Astrocyte (in vitro differentiated cells and primary cell): ENCODE results near the gene ACOX1. TPM values are rescaled to one million over a fixed set of nuclear protein-coding genes. Genes with fewer than 3 reads are reported as not detected.

Experiments used
- DNase-seq: peaks from one replicate; pipeline ENCODE4 v3.0.0-alpha.2; 2010; ENCODE audit warnings: low read depth
- FAIRE-seq: peaks from 2 replicates; lab custom pipeline; 2011; peaks lifted over from hg19 to GRCh38; lab: Jason Lieb, UNC
- H2AFZ ChIP-seq: 2 replicates; pipeline ENCODE4 v1.6.0; 2012; ENCODE audit warnings: low read depth, low read length, inconsistent platforms
- H3K27ac ChIP-seq: 2 replicates; pipeline ENCODE4 v1.5.1; 2011; ENCODE audit warnings: low read depth, low read length, inconsistent platforms
- H3K27me3 ChIP-seq: 2 replicates; pipeline ENCODE4 v1.6.0; 2011; ENCODE audit warnings: low read length, inconsistent platforms; ENCODE audit not compliant: insufficient read depth
- H3K36me3 ChIP-seq: 2 replicates; pipeline ENCODE4 v1.5.1; 2011; ENCODE audit warnings: low read length, inconsistent platforms; ENCODE audit not compliant: insufficient read depth
- H3K4me1 ChIP-seq: 2 replicates; pipeline ENCODE4 v1.5.1; 2011; ENCODE audit warnings: low read length, inconsistent platforms; ENCODE audit not compliant: insufficient read depth
- H3K4me2 ChIP-seq: 2 replicates; pipeline ENCODE4 v1.6.0; 2012; ENCODE audit warnings: low read length, inconsistent platforms
- H3K4me3 ChIP-seq: 2 replicates; pipeline ENCODE4 v1.5.1; 2011; ENCODE audit warnings: low read depth, mild to moderate bottlenecking, low read length, inconsistent platforms; ENCODE audit not compliant: insufficient read depth
- H3K79me2 ChIP-seq: 2 replicates; pipeline ENCODE4 v1.6.0; 2012; ENCODE audit warnings: mild to moderate bottlenecking, low read length, inconsistent platforms; ENCODE audit not compliant: insufficient read depth
- H3K9ac ChIP-seq: 2 replicates; pipeline ENCODE4 v1.6.0; 2012; ENCODE audit warnings: mild to moderate bottlenecking, low read length, inconsistent platforms
- H3K9me3 ChIP-seq: 2 replicates; pipeline ENCODE4 v1.5.1; 2012; ENCODE audit warnings: low read depth, mild to moderate bottlenecking, low read length, inconsistent platforms; ENCODE audit not compliant: insufficient read depth
- H4K20me1 ChIP-seq: 2 replicates; pipeline ENCODE4 v1.6.0; 2012; ENCODE audit warnings: low read length, inconsistent platforms; ENCODE audit not compliant: insufficient read depth
- H3K27ac Mint-ChIP-seq: one replicate; pipeline ENCODE4 v1.8.0; 2021; ENCODE audit warnings: mild to moderate bottlenecking, mixed read lengths; ENCODE audit not compliant: unreplicated experiment
- H3K27me3 Mint-ChIP-seq: one replicate; pipeline ENCODE4 v1.8.0; 2021; ENCODE audit warnings: low read depth, mixed read lengths; ENCODE audit not compliant: unreplicated experiment
- H3K36me3 Mint-ChIP-seq: one replicate; pipeline ENCODE4 v1.8.0; 2021; ENCODE audit warnings: low read depth, mixed read lengths; ENCODE audit not compliant: unreplicated experiment
- H3K4me1 Mint-ChIP-seq: one replicate; pipeline ENCODE4 v1.8.0; 2021; ENCODE audit warnings: low read depth, mixed read lengths; ENCODE audit not compliant: unreplicated experiment
- H3K4me3 Mint-ChIP-seq: one replicate; pipeline ENCODE4 v1.8.0; 2021; ENCODE audit warnings: mild to moderate bottlenecking, moderate library complexity, mixed read lengths; ENCODE audit not compliant: unreplicated experiment
- H3K9me3 Mint-ChIP-seq: one replicate; pipeline ENCODE4 v1.8.0; 2021; ENCODE audit warnings: mild to moderate bottlenecking, mixed read lengths; ENCODE audit not compliant: unreplicated experiment
- EZH2 ChIP-seq: IDR thresholded peaks from 2 replicates; pipeline ENCODE4 v1.6.1; 2012; ENCODE audit warnings: mild to moderate bottlenecking, low read length, inconsistent platforms; ENCODE audit not compliant: insufficient read depth
- total RNA-seq: library from RNA; stranded (reverse); gene quantifications from 2 replicates; pipeline ENCODE4 v1.2.1, GENCODE V29; 2021
- TF ChIP-seq, protein P1 (sequence below): IDR thresholded peaks from 2 replicates; pipeline ENCODE4 v1.5.1; 2011; ENCODE audit warnings: low read depth, mild to moderate bottlenecking, inconsistent platforms, low read length, moderate library complexity; ENCODE audit not compliant: insufficient read depth

ACOX1 gene
- total RNA-seq, 1 donor from 2014 or later: 61.3 TPM

GRCh38 chr17:75995385-75995925 is 16.5 kb upstream of the ACOX1 start:
- no peak for FAIRE-seq

GRCh38 chr17:75994802-75995370 is 15.9 kb upstream of the ACOX1 start:
- no peak overlapping the region for H3K4me3 Mint-ChIP-seq
- Histone ChIP-seq H3K9ac (no peak overlapping the region), H3K27ac (no peak overlapping the region), H3K4me2 (no peak overlapping the region), H4K20me1 (no peaks in the 10 kb centered on the region), H3K4me1 (peaks cover 12% of the 10 kb centered on the region), H3K36me3 (peaks cover 2% of the 10 kb centered on the region), H3K79me2 (no peaks in the 10 kb centered on the region), H3K4me3 (no peak overlapping the region), H3K9me3 (no peaks in the 10 kb centered on the region), H2AFZ (no peak overlapping the region), H3K27me3 (no peaks in the 10 kb centered on the region)
- peaks cover 10% of the 10 kb centered on the region for H3K36me3 Mint-ChIP-seq
- TF ChIP-seq, protein P1, sequence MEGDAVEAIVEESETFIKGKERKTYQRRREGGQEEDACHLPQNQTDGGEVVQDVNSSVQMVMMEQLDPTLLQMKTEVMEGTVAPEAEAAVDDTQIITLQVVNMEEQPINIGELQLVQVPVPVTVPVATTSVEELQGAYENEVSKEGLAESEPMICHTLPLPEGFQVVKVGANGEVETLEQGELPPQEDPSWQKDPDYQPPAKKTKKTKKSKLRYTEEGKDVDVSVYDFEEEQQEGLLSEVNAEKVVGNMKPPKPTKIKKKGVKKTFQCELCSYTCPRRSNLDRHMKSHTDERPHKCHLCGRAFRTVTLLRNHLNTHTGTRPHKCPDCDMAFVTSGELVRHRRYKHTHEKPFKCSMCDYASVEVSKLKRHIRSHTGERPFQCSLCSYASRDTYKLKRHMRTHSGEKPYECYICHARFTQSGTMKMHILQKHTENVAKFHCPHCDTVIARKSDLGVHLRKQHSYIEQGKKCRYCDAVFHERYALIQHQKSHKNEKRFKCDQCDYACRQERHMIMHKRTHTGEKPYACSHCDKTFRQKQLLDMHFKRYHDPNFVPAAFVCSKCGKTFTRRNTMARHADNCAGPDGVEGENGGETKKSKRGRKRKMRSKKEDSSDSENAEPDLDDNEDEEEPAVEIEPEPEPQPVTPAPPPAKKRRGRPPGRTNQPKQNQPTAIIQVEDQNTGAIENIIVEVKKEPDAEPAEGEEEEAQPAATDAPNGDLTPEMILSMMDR: no peak
- TF ChIP-seq EZH2: no peak
- H3K27me3 Mint-ChIP-seq: no peaks in the 10 kb centered on the region
- DNase-seq (no peak), FAIRE-seq (no peak)
- peaks cover 10% of the 10 kb centered on the region for H3K4me1 Mint-ChIP-seq
- no peaks in the 10 kb centered on the region for H3K9me3 Mint-ChIP-seq
- no peak overlapping the region for H3K27ac Mint-ChIP-seq

More at GRCh38 chr17:75995385-75995925, 16.5 kb upstream of the ACOX1 start:
- Histone ChIP-seq H3K79me2 (no peaks in the 10 kb centered on the region), H3K4me3 (no peak overlapping the region), H3K4me1 (peaks cover 12% of the 10 kb centered on the region), H4K20me1 (no peaks in the 10 kb centered on the region), H3K27me3 (no peaks in the 10 kb centered on the region), H3K36me3 (peaks cover 2% of the 10 kb centered on the region), H3K4me2 (no peak overlapping the region), H3K27ac (no peak overlapping the region), H3K9ac (no peak overlapping the region), H3K9me3 (no peaks in the 10 kb centered on the region), H2AFZ (no peak overlapping the region)
- H3K36me3 Mint-ChIP-seq: peaks cover 11% of the 10 kb centered on the region
- no peak for DNase-seq
- peaks cover 10% of the 10 kb centered on the region for H3K4me1 Mint-ChIP-seq
- H3K4me3 Mint-ChIP-seq: no peak overlapping the region
- no peaks in the 10 kb centered on the region for H3K9me3 Mint-ChIP-seq
- no peak overlapping the region for H3K27ac Mint-ChIP-seq
- H3K27me3 Mint-ChIP-seq: no peaks in the 10 kb centered on the region
- TF ChIP-seq EZH2: no peak
- TF ChIP-seq, protein P1: no peak

- Mint-ChIP-seq H3K36me3 (peaks cover 11% of the 10 kb centered on the region), H3K27me3 (no peaks in the 10 kb centered on the region), H3K9me3 (no peaks in the 10 kb centered on the region), H3K27ac (no peak overlapping the region), H3K4me1 (no peaks in the 10 kb centered on the region), H3K4me3 (no peak overlapping the region)
- Histone ChIP-seq H4K20me1 (no peaks in the 10 kb centered on the region), H3K36me3 (peaks cover 2% of the 10 kb centered on the region), H3K27ac (no peak overlapping the region), H3K4me2 (no peak overlapping the region), H3K27me3 (no peaks in the 10 kb centered on the region), H3K79me2 (no peaks in the 10 kb centered on the region), H3K9me3 (no peaks in the 10 kb centered on the region), H3K4me3 (no peak overlapping the region), H3K9ac (no peak overlapping the region), H3K4me1 (peaks cover under 1% of the 10 kb centered on the region), H2AFZ (no peak overlapping the region)
- no peak for DNase-seq
- no peak for FAIRE-seq
- no peak for TF ChIP-seq EZH2
- TF ChIP-seq, protein P1: no peak
Observed at GRCh38 chr17:75991396-75991795, 12.4 kb upstream of the ACOX1 start.
